Measurements from ENCODE around the gene KPNA2. TPM values are rescaled to one million over a fixed set of nuclear protein-coding genes. Genes with fewer than 3 reads are reported as not detected.

Gene KPNA2
- total and polyA plus RNA-seq, 2 of the 13 experiments (the other 11 are each of a cell fraction or from before 2014, with no cell fraction given) = 111 to 305 TPM

GRCh38 chr17:67993998-67994361 lies 41.6 kb upstream of the KPNA2 start (continued):
- TF ChIP-seq FOSL2 (CRISPR knock-in tag; IDR thresholded peaks at IDR 0.05) (peak; percentile 24; the same call in 1 of the 2 replicates), SIX1 (CRISPR knock-in tag; IDR thresholded peaks at IDR 0.05; ENCODE audit: borderline replicate concordance) (no peak), ZNF761 (CRISPR knock-in tag; conservative IDR thresholded peaks at IDR 0.05) (no peak), RORA (CRISPR knock-in tag; IDR thresholded peaks at IDR 0.05) (no peak), ZNF790 (CRISPR knock-in tag; IDR thresholded peaks at IDR 0.05; ENCODE audit: borderline replicate concordance) (peak; percentile 70; the same call in 1 of the 2 replicates), ZNF557 (CRISPR knock-in tag; IDR thresholded peaks at IDR 0.05) (peak; percentile 21; the same call in 1 of the 2 replicates), ZNF441 (CRISPR knock-in tag; IDR thresholded peaks at IDR 0.05; ENCODE audit: borderline replicate concordance) (peak; percentile 35; the same call in 1 of the 2 replicates), ZNF510 (CRISPR knock-in tag; IDR thresholded peaks at IDR 0.05; ENCODE audit: low read depth) (no peak), ARNTL (CRISPR knock-in tag; IDR thresholded peaks at IDR 0.05) (peak; percentile 34; the same call in 1 of the 2 replicates), ZNF556 (CRISPR knock-in tag; IDR thresholded peaks at IDR 0.05; ENCODE audit: borderline replicate concordance) (peak; percentile 58; the same call in 1 of the 2 replicates), FOXP1 (IDR thresholded peaks at IDR 0.05) (no peak), FOXP1 (CRISPR knock-in tag; IDR thresholded peaks at IDR 0.05) (no peak), NFKB2 (CRISPR knock-in tag; IDR thresholded peaks at IDR 0.05; ENCODE audit: borderline replicate concordance) (peak; percentile 69; the same call in 1 of the 2 replicates), AGO1 (IDR thresholded peaks at IDR 0.05; ENCODE audit: low read depth, low read length, poor library complexity, severe bottlenecking) (no peak), KLF16 (CRISPR knock-in tag; IDR thresholded peaks at IDR 0.05) (peak in 1 of 2 experiments; percentile 26; a peak in 1 of 4 replicates), FOXO4 (CRISPR knock-in tag; conservative IDR thresholded peaks at IDR 0.05) (no peak), KDM1A (CRISPR knock-in tag; IDR thresholded peaks at IDR 0.05) (0 out of 2 replicates have a peak, but pooled peaks have one; percentile 9), TFDP2 (CRISPR knock-in tag; IDR thresholded peaks at IDR 0.05) (peak; percentile 31; the same call in 1 of the 2 replicates), SP5 (CRISPR knock-in tag; IDR thresholded peaks at IDR 0.05; ENCODE audit: borderline replicate concordance, low read depth) (0 out of 2 replicates have a peak, but pooled peaks have one; percentile 10), NCOA1 (CRISPR knock-in tag; IDR thresholded peaks at IDR 0.05) (no peak), BORCS8-MEF2B (CRISPR knock-in tag; IDR thresholded peaks at IDR 0.05) (peak; percentile 75), ZNF550 (CRISPR knock-in tag; IDR thresholded peaks at IDR 0.05; ENCODE audit: borderline replicate concordance) (0 out of 2 replicates have a peak, but pooled peaks have one; percentile 73), KMT2B (CRISPR knock-in tag; IDR thresholded peaks at IDR 0.05) (peak; percentile 53; the same call in 1 of the 2 replicates), ZNF10 (CRISPR knock-in tag; IDR thresholded peaks at IDR 0.05; ENCODE audit: borderline replicate concordance, low read depth) (no peak), GZF1 (CRISPR knock-in tag; IDR thresholded peaks at IDR 0.05) (0 out of 2 replicates have a peak, but pooled peaks have one; percentile 41), REPIN1 (CRISPR knock-in tag; IDR thresholded peaks at IDR 0.05; ENCODE audit: borderline replicate concordance, low read depth) (0 out of 2 replicates have a peak, but pooled peaks have one; percentile 16), NFE2L2 (IDR thresholded peaks at IDR 0.05; ENCODE audit: low read length) (no peak)

All from HepG2 (cell line).